HFFc6 (cell line): ENCODE results near the gene KHDC1L. TPM values are rescaled to one million over a fixed set of nuclear protein-coding genes. Genes with fewer than 3 reads are reported as not detected.
"Not testable (repeated sequence)": the region's sequence is repeated elsewhere in the genome, so short reads cannot be mapped to it uniquely, and the experiment has no call there.

ENCODE experiments used
- DNase-seq: peaks from one replicate; pipeline ENCODE4 v3.0.0-alpha.2; 2018
- H3K27ac Mint-ChIP-seq: 2 replicates; pipeline ENCODE4 v1.8.0; 2020; ENCODE audit warnings: mild to moderate bottlenecking, mixed read lengths
- H3K27me3 Mint-ChIP-seq: 2 replicates; pipeline ENCODE4 v1.8.0; 2021; ENCODE audit warnings: mild to moderate bottlenecking, moderate library complexity, mixed read lengths; ENCODE audit not compliant: insufficient read depth
- H3K36me3 Mint-ChIP-seq: 2 replicates; pipeline ENCODE4 v1.8.0; 2021; ENCODE audit warnings: low read depth, mixed read lengths
- H3K4me1 Mint-ChIP-seq: 2 replicates; pipeline ENCODE4 v1.8.0; 2020; ENCODE audit warnings: low read depth, mixed read lengths
- H3K4me3 Mint-ChIP-seq: 2 replicates; pipeline ENCODE4 v1.8.0; 2020; ENCODE audit warnings: mild to moderate bottlenecking, moderate library complexity, mixed read lengths
- H3K9me3 Mint-ChIP-seq: 2 replicates; pipeline ENCODE4 v1.8.0; 2020; ENCODE audit warnings: mild to moderate bottlenecking, mixed read lengths
- CTCF ChIP-seq: fragments of 200-600 bp; sonication (generic); IDR thresholded peaks from 2 replicates; pipeline ENCODE4 v1.5.0; 2021; ENCODE audit warnings: antibody characterized with exemption, mild to moderate bottlenecking
- total RNA-seq, 6 experiments: library from RNA; stranded (reverse); fragmentation: NEBNext Ultra II Directional; extraction: Animal tissue kit (Norgen Biotek cat#: 25700); gene quantifications; 2 replicates in 1 of 6; 3 replicates in 5 of 6; pipeline ENCODE4 v1.2.3, GENCODE V29; 2021

Gene KHDC1L
- total RNA-seq, 6 experiments from 2014 or later, result 0.37 to 0.55 TPM; not detected in 4

DNA sequence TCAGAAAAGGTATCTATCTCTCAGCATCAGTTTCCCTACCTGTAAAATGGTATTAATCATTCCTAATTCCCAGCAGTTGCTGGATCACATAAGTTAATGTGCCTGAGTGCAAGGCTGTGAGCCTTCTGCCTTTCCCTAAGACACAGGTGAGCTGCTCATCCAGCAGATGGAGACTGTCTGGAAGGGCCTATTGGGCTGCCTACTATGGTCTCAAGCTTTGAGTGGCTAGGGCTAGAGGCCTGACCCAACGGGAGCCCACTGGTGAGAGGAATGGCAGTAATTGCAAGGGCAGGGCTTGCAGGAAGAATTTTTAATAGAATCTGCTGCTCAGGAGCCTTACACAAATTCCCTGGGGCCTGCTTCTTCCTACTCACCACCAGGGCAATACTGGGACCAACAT lies 33.4 kb upstream of the KHDC1L start:
- H3K27me3 Mint-ChIP-seq, result no peaks in the 10 kb centered on the region; the same call in 1 of the 2 replicates
- H3K9me3 Mint-ChIP-seq, result no peaks in the 10 kb centered on the region
- no peak overlapping the region for H3K27ac Mint-ChIP-seq
- DNase-seq, result no peak
- H3K4me3 Mint-ChIP-seq, result no peak overlapping the region
- H3K36me3 Mint-ChIP-seq, result no peaks in the 10 kb centered on the region
- H3K4me1 Mint-ChIP-seq, result peaks cover 11% of the 10 kb centered on the region
- TF ChIP-seq CTCF, result no peak

GRCh38 chr6:73254323-73254722 lies 29.0 kb upstream of the KHDC1L start:
- not testable (repeated sequence) for DNase-seq, H3K9me3 Mint-ChIP-seq, H3K27ac Mint-ChIP-seq, H3K4me3 Mint-ChIP-seq, H3K36me3 Mint-ChIP-seq, H3K27me3 Mint-ChIP-seq, H3K4me1 Mint-ChIP-seq

DNA sequence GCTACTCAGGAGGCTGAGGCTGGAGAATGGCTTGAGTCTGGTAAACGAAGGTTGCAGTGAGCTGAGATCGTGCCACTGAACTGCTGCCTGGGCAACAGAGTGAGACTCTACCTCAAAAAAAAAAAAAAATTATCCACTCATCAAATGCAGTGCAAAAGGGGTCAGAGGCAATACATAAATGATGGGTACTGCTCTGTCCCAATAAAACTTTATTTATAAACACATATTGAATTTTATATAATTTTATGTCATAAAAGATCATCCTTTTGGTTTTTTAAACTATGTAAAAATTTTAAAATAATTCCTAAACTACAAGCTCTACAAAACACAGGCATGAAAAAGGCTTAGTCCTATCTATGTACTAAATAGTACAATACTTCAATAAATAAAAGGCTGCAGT lies 27.4 kb upstream of the KHDC1L start:
- Mint-ChIP-seq H3K27me3 (peaks cover 1% of the 10 kb centered on the region; the same call in 1 of the 2 replicates), H3K36me3 (no peaks in the 10 kb centered on the region), H3K4me3 (no peak overlapping the region), H3K27ac (no peak overlapping the region), H3K9me3 (no peaks in the 10 kb centered on the region), H3K4me1 (no peaks in the 10 kb centered on the region)
- DNase-seq, result no peak
- TF ChIP-seq CTCF, result no peak

- H3K27ac Mint-ChIP-seq, result no peak overlapping the region
- H3K4me1 Mint-ChIP-seq, result no peaks in the 10 kb centered on the region
- TF ChIP-seq CTCF, result no peak
- H3K9me3 Mint-ChIP-seq, result no peaks in the 10 kb centered on the region
- H3K27me3 Mint-ChIP-seq, result peaks cover 1% of the 10 kb centered on the region; the same call in 1 of the 2 replicates
- H3K36me3 Mint-ChIP-seq, result no peaks in the 10 kb centered on the region
- DNase-seq, result no peak
- H3K4me3 Mint-ChIP-seq, result no peak overlapping the region
These were observed 24.7 kb upstream of the KHDC1L start for GRCh38 chr6:73250016-73250415.

- no peak for TF ChIP-seq CTCF
- H3K9me3 Mint-ChIP-seq, result no peaks in the 10 kb centered on the region
- no peak overlapping the region for H3K27ac Mint-ChIP-seq
- no peaks in the 10 kb centered on the region for H3K36me3 Mint-ChIP-seq
- no peak overlapping the region for H3K4me3 Mint-ChIP-seq
- H3K27me3 Mint-ChIP-seq, result peaks cover 1% of the 10 kb centered on the region; the same call in 1 of the 2 replicates
- H3K4me1 Mint-ChIP-seq, result peaks cover 9% of the 10 kb centered on the region
- DNase-seq, result no peak
These were observed 23.1 kb upstream of the KHDC1L start for GRCh38 chr6:73248192-73248903.

DNA sequence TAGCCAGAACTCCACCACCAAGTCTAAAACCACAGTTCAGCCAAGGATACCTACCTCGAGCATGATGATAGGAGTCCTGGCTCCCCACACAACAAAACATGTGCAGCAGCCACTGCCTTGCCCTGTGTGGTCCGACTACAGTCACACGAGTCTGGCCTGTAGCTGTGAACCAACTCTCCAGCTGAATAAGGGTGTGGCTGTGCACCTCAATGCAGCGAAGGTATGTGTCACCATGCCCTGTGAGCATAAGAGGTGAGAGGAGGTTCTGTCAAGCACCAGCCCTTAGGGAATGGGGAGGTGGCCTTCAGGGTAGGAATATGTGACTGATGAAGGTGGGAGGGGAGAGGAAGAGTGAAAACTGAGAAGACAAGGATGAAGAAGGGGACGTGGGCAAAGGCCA lies 16.7 kb upstream of the KHDC1L start:
- no peak overlapping the region for H3K4me3 Mint-ChIP-seq
- no peak overlapping the region; the same call in 1 of the 2 replicates for H3K27ac Mint-ChIP-seq
- DNase-seq, result no peak
- H3K9me3 Mint-ChIP-seq, result no peaks in the 10 kb centered on the region
- peaks cover 7% of the 10 kb centered on the region for H3K36me3 Mint-ChIP-seq
- no peaks in the 10 kb centered on the region for H3K27me3 Mint-ChIP-seq
- no peak for TF ChIP-seq CTCF
- peaks cover 9% of the 10 kb centered on the region for H3K4me1 Mint-ChIP-seq
